Activated effector memory CD4-positive, alpha-beta T cell treated with anti-CD3 and anti-CD28 coated beads, Interleukin-2, amount 50 U/mL, for 16 hours (primary cell): ENCODE results near the gene IL16.
"Not testable (repeated sequence)": the region's sequence is repeated elsewhere in the genome, so short reads cannot be mapped to it uniquely, and the experiment has no call there.

Experiments used
- DNase-seq: peaks from one replicate; pipeline ENCODE4 v3.0.0-alpha.2; 2020

The IL16 gene

DNA sequence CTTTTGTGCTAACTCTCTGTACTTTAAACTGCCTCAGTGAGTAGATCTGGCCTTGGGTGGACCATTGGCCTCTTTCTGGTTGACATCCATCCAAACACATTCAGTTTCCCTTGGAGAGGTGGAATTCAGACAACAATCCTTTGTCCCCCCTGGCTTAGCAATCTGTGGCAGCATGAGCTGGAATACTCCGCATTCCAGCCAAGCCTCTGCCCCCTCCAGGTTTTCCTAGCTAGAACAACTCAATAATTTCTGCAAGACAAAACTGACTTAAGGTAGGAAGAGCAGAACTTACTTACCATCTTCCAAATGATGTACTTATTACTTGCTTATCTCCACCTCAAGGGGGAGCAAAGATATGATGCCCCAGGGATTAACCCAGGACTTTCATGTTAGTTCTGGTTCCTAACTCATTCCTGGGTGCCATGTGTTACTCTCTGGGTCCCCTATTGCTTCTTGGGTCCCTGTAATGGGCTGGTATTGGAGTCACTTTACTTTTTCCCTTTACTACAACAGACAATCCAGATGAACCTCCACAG, 21.8 kb upstream of the IL16 start:
- DNase-seq: no peak

DNA sequence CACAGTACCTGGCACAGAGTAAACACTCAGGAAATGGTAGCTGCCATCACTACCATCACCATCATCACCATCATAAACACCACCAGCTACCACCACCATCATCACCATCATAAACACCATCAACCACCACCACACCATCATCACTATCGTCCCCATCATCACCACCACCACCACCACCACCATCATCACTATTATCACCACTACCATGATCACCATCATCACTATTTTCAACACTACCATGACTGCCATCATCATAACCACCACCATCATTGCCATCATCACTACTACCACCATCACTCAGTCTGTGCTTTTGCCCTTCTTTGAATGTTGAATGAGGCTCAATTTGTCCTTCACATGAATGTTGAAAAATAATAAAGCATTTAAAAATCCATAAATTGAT, 21.2 kb upstream of the IL16 start:
- no peak for DNase-seq

- no peak for DNase-seq
These were observed 20.3 kb upstream of the IL16 start for GRCh38 chr15:81176291-81176893.

DNA sequence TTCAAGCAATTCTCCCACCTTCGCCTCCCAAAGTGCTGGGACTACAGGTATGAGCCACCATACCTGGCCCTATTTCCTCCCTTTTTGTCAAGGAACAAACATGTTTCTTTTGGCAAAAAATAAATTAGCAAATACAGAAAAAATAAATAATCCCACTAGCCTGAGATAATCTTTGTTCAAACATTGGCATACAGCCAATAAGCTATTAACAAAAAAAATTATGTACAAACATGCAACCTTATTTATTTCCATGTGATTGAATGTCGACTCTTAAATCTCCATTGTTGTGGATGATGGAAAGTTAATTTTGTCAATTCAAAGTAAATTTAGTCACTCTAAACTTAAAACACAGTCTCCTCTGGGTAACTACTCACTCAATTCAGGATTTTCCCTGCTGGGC, 18.3 kb upstream of the IL16 start:
- no peak for DNase-seq

GRCh38 chr15:81181220-81181619, 15.5 kb upstream of the IL16 start:
- no peak for DNase-seq

DNA sequence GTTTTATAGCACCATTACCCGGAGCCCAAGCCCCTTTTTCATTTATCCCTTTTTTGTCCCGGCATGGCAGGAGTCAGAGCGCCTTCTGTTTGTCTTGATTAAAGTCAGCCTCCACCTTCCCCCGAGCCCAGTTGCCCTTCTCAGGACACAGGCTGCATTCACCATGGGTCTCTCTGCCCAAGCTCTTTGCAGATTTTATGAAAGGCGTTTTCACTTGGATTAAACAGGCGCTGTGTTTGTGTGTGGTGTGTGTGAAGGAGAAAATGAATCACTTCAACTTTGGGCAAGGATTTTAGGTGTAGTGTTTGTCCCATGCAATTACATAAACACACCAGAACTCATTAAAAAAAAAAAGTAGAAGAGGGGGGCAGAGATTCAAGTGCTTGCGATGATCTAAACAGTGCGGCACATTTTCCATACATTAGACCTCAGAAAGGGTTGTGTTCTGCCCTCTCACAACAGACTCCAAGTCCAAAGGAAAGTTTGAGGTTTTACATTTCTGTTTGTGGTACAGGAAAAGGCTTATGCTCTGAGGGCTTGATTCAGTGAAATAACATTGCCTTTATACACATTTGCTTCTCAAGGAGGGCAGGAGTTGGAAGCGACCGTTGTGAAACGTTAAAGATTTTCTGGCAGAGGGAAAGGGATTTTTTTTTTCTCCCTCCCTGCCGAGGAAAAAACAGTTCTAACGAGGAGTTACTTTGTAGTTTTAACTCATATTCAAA, 14.5 kb upstream of the IL16 start:
- no peak for DNase-seq

- DNase-seq: no peak
These were observed 13.8 kb upstream of the IL16 start for GRCh38 chr15:81182756-81183438.

- no peak for DNase-seq
These were observed 13.3 kb upstream of the IL16 start for GRCh38 chr15:81183439-81183775.

DNA sequence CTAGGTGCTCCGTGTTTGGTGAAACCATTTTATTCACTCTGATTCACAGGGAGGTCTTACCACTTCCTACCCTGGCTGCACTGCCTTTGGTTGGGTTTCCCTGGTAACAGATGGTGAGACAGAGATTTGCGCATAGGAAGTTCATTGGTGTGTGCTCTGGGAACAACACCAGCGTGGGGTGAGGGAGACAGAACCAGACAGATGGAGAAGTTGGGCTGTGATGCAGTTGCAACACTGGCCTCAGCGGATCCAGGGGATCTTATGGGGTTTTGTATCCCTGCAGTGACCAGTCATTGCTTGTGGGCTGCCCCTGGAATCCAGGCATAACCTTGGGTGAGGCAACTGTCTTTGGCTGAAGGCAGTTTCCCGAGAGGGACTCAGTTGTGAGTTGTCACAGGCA, 12.5 kb upstream of the IL16 start:
- DNase-seq: no peak

GRCh38 chr15:81185631-81186295, 10.9 kb upstream of the IL16 start:
- no peak for DNase-seq

DNA sequence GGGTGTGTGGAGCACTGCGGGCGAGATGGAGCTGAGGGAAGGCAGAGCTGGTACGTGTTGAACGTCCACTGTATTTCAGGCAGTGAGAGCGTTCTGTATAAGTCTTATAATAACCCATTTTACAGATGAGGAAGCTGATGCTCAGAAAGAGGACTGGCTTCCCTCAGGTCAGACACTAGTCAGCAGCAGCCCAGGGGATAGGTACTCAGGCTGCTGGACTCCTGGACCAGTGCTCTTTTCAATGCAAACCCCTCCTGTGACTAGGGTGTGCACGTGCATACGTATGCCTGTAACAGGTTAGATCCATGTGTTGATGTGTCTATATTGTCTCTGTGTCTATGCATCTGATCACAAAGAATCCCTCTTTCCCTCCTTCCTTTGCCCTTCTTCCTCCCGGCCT, 8.3 kb upstream of the IL16 start:
- no peak for DNase-seq

GRCh38 chr15:81189583-81190283, 6.9 kb upstream of the IL16 start:
- no peak for DNase-seq

DNA sequence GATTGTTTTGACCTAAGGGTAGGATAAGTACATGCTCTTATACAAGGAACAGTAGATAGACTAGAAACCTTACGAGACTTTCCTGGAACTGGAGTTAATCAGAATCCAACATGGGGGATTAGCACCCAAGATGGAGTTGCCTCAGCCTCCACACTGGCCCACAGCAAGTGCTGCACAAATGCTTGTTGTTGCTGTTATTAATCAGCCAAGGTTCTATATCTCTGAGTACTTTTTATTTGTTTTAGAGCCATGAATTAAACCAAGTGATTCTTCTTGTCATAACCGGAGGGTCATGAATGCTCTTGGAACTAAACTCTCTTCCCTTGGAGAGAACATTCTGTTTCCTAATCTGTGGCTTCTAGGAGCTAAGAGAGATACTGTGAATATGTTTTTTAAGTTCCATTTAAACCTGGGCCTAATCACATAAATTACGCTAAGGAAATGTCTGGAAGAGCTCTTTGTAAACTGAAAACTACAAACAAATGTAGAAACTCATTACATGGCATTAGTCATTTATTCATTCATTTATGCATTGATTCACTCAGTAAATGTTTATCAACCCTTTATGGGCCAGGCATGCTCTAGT, 5.7 kb upstream of the IL16 start:
- DNase-seq: no peak

- DNase-seq: no peak
These were observed 5.0 kb upstream of the IL16 start for GRCh38 chr15:81191701-81192100.

DNA sequence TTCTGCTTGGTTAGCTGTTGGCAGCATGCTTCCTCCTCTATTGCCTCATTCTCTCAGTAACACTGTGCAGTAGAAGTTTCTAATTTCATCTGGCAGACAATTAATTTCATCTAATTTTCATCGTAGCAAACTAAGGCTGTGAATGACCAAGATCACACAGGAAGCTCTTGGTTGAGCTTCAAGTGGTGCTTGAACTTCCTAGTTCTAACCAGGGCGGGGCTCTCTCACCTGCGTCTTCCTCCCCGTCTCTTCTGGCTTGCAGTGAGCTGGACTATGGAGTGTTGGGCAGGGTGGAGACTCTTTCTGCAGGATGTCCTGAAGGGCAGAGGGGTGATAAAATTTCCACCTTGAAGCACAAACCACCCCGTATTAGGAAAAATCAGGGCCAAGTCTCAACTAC, 2.0 kb upstream of the IL16 start:
- no peak for DNase-seq

DNA sequence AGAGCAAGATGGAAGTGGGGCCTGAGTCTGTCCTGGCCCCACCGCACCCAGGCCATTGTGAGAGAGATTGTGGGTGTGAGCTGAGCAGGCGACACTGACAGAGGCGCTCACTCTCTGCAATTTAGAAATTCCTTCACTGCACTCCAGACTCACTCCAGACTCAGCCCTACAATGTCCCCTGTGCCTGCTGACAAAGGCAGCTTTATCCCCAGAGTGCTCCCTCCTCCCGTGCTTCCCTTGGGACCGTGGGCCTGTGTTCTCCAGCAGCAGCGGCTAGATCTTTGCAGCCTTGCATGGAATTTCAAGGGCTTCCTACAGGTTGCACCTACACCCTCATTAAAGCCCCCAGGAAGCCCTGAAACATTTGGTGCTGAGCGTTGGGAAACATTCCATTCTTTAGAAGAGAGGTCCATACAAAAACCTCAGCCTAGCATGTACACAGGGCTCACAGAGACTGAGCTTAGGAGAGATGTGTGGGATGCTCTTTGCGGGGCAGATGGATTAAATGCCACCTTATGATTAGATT, 1.3 kb upstream of the IL16 start:
- DNase-seq: no peak

DNA sequence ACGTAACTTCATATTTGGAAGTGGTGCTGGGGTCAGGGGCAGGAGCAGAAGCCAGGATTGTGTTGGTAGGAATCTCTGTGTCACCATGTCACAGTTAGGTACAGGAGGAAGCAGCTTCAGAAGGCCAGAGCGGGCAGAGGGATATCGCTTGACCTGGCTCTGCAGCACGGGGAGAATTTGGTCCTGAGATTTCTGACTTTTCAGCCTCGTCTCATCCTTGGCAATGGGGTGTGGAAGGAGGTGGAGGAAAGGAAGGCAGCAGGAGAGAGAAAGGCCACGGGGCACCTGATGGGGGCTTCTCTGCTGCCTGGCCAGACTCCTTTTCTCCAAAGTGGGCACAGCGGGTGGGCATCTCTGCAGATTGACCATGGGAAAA, 564 bp downstream of the IL16 start:
- no peak for DNase-seq

DNA sequence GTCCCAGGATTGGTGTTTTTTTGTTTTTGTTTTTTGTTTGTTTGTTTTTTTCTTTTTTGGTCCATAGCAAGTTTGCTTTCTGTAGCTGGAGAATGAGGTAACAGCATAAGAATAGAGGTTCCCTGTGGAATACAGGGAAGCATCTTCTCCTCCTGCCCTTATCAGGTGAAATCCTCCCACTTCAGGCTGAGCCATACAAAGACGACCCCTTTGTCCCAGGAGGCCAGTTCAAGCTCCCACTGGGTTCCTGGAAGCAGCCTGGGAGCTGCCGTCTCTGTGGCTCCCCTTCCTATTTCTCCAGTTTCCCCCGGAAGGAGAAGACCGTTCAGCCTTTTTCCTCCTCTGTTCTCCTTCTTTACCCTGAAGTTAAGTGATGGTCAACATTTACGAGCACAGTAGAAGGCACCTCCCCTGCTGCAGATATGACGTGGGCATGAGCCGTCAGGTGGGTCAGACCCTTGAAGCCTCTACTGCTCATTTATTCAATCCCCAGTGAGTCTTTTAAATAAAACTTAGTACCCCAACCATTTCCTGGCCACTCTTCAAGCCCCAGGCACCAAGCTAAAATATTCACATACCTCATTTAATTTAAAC, 1.1 kb downstream of the IL16 start:
- DNase-seq: no peak

DNA sequence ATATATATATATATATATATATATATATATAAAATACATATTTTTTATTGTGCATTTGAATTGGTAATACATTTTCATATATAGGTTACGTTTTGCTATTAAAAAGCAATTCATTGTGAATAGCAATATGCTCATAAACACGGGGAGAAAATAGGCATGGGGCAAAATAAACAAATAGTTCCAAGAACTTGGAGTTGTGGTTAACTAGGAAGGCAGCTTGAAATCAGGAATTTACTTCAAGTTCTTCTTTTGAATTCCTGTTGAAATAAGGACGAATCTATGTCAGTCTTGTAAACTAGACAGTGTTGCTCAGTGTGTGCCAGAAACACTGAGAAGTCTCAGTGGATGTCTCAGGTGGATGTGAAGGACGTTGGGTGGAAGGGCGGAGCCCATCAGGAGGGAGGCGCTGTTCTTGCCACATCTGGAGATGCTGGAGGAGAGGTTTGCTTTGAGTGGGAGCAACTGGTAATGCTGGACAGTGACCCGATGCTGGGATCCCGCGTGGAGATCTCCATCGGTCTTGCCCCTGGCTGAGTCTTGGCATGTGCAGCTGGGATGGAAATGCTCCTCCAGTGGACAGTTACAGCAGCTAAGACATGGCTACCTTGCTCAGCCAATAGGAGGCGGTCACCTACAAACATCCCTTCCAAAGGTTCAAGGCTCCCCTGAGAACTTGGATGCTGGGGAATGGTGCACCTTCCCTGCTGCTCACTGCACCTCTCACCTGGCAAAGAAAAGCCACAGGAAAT, 2.5 kb downstream of the IL16 start:
- no peak for DNase-seq

GRCh38 chr15:81206018-81206417, 9.3 kb downstream of the IL16 start:
- no peak for DNase-seq

DNA sequence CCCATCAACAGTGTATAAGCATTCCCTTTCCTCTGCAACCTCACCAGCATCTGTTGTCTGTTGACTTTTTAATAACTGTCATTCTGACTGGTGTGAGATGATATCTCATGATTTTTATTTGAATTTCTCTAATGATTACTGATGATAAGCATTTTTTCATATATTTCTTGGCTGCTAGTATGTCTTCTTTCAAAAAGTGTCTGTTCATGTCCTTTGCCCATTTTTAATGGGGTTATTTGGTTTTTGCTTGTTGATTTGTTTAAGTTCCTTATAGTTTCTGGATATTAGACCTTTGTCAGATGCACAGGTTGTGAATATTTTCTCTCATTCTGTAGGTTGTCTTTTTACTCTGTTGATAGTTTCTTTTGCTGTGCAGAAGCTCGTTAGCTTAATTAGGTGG, 11.3 kb downstream of the IL16 start:
- DNase-seq: not testable (repeated sequence)
